Neural progenitor cell (in vitro differentiated cells): ENCODE data around the gene LRRN2. TPM values are rescaled to one million over a fixed set of nuclear protein-coding genes. Genes with fewer than 3 reads are reported as not detected.

Source experiments
- DNase-seq: peaks from one replicate; pipeline ENCODE4 v3.0.0-alpha.2; 2016; ENCODE audit warnings: low spot score
- H2AFZ ChIP-seq: fragments of 200-600 bp; sonication (generic); replicated peaks from 2 replicates; pipeline ENCODE4 v1.6.1; 2016; ENCODE audit warnings: antibody characterized with exemption
- H3F3A ChIP-seq: fragments of 200-600 bp; sonication (generic); 2 replicates; pipeline ENCODE4 v1.6.1; 2016; ENCODE audit warnings: antibody characterized with exemption, low read depth
- H3K27ac ChIP-seq: fragments of 200-600 bp; sonication (generic); 2 replicates; pipeline ENCODE4 v1.5.1; 2016; ENCODE audit warnings: mild to moderate bottlenecking
- H3K27me3 ChIP-seq: fragments of 200-600 bp; sonication (generic); 2 replicates; pipeline ENCODE4 v1.6.1; 2016; ENCODE audit warnings: mild to moderate bottlenecking, moderate library complexity
- H3K36me3 ChIP-seq: fragments of 200-600 bp; sonication (generic); 2 replicates; pipeline ENCODE4 v1.5.1; 2016
- H3K4me1 ChIP-seq: fragments of 200-600 bp; sonication (generic); 2 replicates; pipeline ENCODE4 v1.6.1; 2016; ENCODE audit warnings: mixed run types
- H3K4me2 ChIP-seq: fragments of 200-600 bp; sonication (generic); 2 replicates; pipeline ENCODE4 v1.6.1; 2016
- H3K4me3 ChIP-seq: fragments of 200-600 bp; sonication (generic); 2 replicates; pipeline ENCODE4 v1.5.1; 2016
- H3K79me2 ChIP-seq: fragments of 200-600 bp; sonication (generic); 2 replicates; pipeline ENCODE4 v1.6.1; 2016; ENCODE audit warnings: low read depth
- H3K9ac ChIP-seq: fragments of 200-600 bp; sonication (generic); 2 replicates; pipeline ENCODE4 v1.6.1; 2016
- H3K9me3 ChIP-seq: fragments of 200-600 bp; sonication (generic); 2 replicates; pipeline ENCODE4 v1.5.1; 2016; ENCODE audit warnings: low read depth
- H4K20me1 ChIP-seq: fragments of 200-600 bp; sonication (generic); 2 replicates; pipeline ENCODE4 v1.6.1; 2016; ENCODE audit warnings: low read depth
- H3K27ac Mint-ChIP-seq: 3 replicates; pipeline ENCODE4 v1.8.0; 2021; ENCODE audit warnings: mixed read lengths
- H3K27me3 Mint-ChIP-seq: 2 replicates; pipeline ENCODE4 v1.8.0; 2022; ENCODE audit warnings: low read depth, mild to moderate bottlenecking, inconsistent platforms, moderate library complexity, mixed read lengths; ENCODE audit not compliant: insufficient read depth
- H3K36me3 Mint-ChIP-seq: 3 replicates; pipeline ENCODE4 v1.8.0; 2021; ENCODE audit warnings: mixed read lengths
- H3K4me1 Mint-ChIP-seq: 3 replicates; pipeline ENCODE4 v1.8.0; 2021; ENCODE audit warnings: mixed read lengths
- H3K4me3 Mint-ChIP-seq: 3 replicates; pipeline ENCODE4 v1.8.0; 2021; ENCODE audit warnings: mild to moderate bottlenecking, moderate library complexity, mixed read lengths
- H3K9me3 Mint-ChIP-seq: 3 replicates; pipeline ENCODE4 v1.8.0; 2020; ENCODE audit warnings: mixed read lengths
- CTCF ChIP-seq: fragments of 200-600 bp; sonication (generic); IDR thresholded peaks from 2 replicates; pipeline ENCODE4 v1.5.1; 2017; ENCODE audit warnings: antibody characterized with exemption, mild to moderate bottlenecking
- EZH2 ChIP-seq: fragments of 200-600 bp; sonication (generic); IDR thresholded peaks from 2 replicates; pipeline ENCODE4 v1.6.1; 2017; ENCODE audit warnings: antibody characterized with exemption, mild to moderate bottlenecking, moderate library complexity
- EZH2phosphoT487 ChIP-seq: fragments of 200-600 bp; sonication (generic); IDR thresholded peaks from 2 replicates; pipeline ENCODE4 v1.6.1; 2017; ENCODE audit warnings: antibody characterized with exemption
- total RNA-seq: library from RNA; depleted of rRNA; stranded (reverse); fragments of >200 nt; gene quantifications from 2 replicates; pipeline ENCODE4 v1.2.3, GENCODE V29; 2015; ENCODE audit warnings: low replicate concordance

Gene LRRN2
- total RNA-seq, 1 donor from 2014 or later = 1.9 TPM

- no peaks in the 10 kb centered on the region for H3K9me3 ChIP-seq
- no peaks in the 10 kb centered on the region for H3K79me2 ChIP-seq
- H3K4me3 ChIP-seq = no peak overlapping the region
- DNase-seq = peak; percentile 41
- peak overlapping the region; percentile 62 for H3K4me2 ChIP-seq
- Mint-ChIP-seq H3K9me3 (no peaks in the 10 kb centered on the region), H3K27me3 (peaks cover 19% of the 10 kb centered on the region), H3K4me3 (peak overlapping the region; percentile 38), H3K27ac (peak overlapping the region; percentile 62), H3K4me1 (peaks cover 94% of the 10 kb centered on the region), H3K36me3 (no peaks in the 10 kb centered on the region)
- peaks cover 21% of the 10 kb centered on the region for H4K20me1 ChIP-seq
- H3K27me3 ChIP-seq = peaks cover 89% of the 10 kb centered on the region
- TF ChIP-seq EZH2phosphoT487 = no peak
- TF ChIP-seq EZH2 = no peak
- TF ChIP-seq CTCF = no peak
- H3K9ac ChIP-seq = no peak overlapping the region
- H3K27ac ChIP-seq = no peak overlapping the region
- no peaks in the 10 kb centered on the region for H3K36me3 ChIP-seq
- H3F3A ChIP-seq = peaks cover 37% of the 10 kb centered on the region
- peaks cover 55% of the 10 kb centered on the region for H3K4me1 ChIP-seq
- H2AFZ ChIP-seq = no peak overlapping the region
Observed at GRCh38 chr1:204709960-204710912, 24.7 kb upstream of the LRRN2 start.

- Histone ChIP-seq H2AFZ (no peak overlapping the region), H4K20me1 (peaks cover 21% of the 10 kb centered on the region), H3K9ac (no peak overlapping the region), H3K27me3 (peaks cover 88% of the 10 kb centered on the region), H3K27ac (no peak overlapping the region), H3K4me1 (peaks cover 43% of the 10 kb centered on the region), H3K79me2 (no peaks in the 10 kb centered on the region), H3K9me3 (no peaks in the 10 kb centered on the region), H3F3A (peaks cover 25% of the 10 kb centered on the region), H3K4me3 (no peak overlapping the region), H3K36me3 (no peaks in the 10 kb centered on the region), H3K4me2 (no peak overlapping the region)
- DNase-seq = no peak
- Mint-ChIP-seq H3K27ac (peak overlapping the region; percentile 73), H3K36me3 (no peaks in the 10 kb centered on the region), H3K9me3 (no peaks in the 10 kb centered on the region), H3K4me3 (no peak overlapping the region), H3K4me1 (peaks cover 81% of the 10 kb centered on the region), H3K27me3 (peaks cover 21% of the 10 kb centered on the region)
- TF ChIP-seq EZH2 (no peak), EZH2phosphoT487 (no peak), CTCF (no peak)
Observed at GRCh38 chr1:204709021-204709420, 23.5 kb upstream of the LRRN2 start.

GRCh38 chr1:204706838-204707509, 21.4 kb upstream of the LRRN2 start:
- Histone ChIP-seq H3K9me3 (no peaks in the 10 kb centered on the region), H3K36me3 (no peaks in the 10 kb centered on the region), H3K79me2 (no peaks in the 10 kb centered on the region), H3K4me3 (no peak overlapping the region), H3K4me1 (peaks cover 43% of the 10 kb centered on the region), H3K27me3 (peaks cover 67% of the 10 kb centered on the region), H3K27ac (no peak overlapping the region), H4K20me1 (peaks cover 21% of the 10 kb centered on the region), H2AFZ (no peak overlapping the region), H3K9ac (no peak overlapping the region), H3F3A (peaks cover 20% of the 10 kb centered on the region), H3K4me2 (peak overlapping the region; percentile 23)
- H3K4me1 Mint-ChIP-seq = peaks cover 62% of the 10 kb centered on the region
- no peaks in the 10 kb centered on the region for H3K36me3 Mint-ChIP-seq
- H3K4me3 Mint-ChIP-seq = peak overlapping the region; percentile 52
- H3K27ac Mint-ChIP-seq = peak overlapping the region; percentile 95
- no peaks in the 10 kb centered on the region for H3K9me3 Mint-ChIP-seq
- TF ChIP-seq CTCF (no peak), EZH2phosphoT487 (no peak), EZH2 (no peak)
- peak; percentile 80 for DNase-seq
- H3K27me3 Mint-ChIP-seq = peaks cover 25% of the 10 kb centered on the region
